ENCODE data around the gene DGKD. TPM values are rescaled to one million over a fixed set of nuclear protein-coding genes. Genes with fewer than 3 reads are reported as not detected.
A peak's percentile ranks its signal among the peaks of the same experiment; 100 is the strongest.

Gene DGKD
- total RNA-seq, 6 experiments from 2014 or later = 6.5 to 16.6 (median 14.2) TPM

DNA sequence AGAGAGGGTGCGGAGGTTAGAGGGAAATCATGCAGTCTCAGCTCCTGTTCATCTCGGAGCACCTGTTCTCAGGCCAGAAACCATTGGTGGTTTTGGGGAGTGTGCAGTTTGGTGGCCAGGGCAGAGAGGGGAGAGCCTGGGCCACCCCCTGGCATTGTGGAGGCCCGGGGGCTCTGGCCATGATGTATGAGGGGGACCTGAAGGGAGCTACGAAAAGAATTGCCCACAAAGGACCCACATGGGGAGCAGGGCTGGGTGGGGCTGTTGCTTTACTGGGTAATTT is 87.7 kb downstream of the DGKD start:
- H3K9me3 ChIP-seq = no peaks in the 10 kb centered on the region
- intact Hi-C loops (cut with DNase I) = no loop called here
- H3K4me1 ChIP-seq = no peaks in the 10 kb centered on the region
- peaks cover 0 to 36% (median 6%) of the 10 kb centered on the region in 4 donors for H3K36me3 ChIP-seq
- TF ChIP-seq CTCF (IDR thresholded peaks at IDR 0.05) (no peak), POLR2A (IDR thresholded peaks at IDR 0.05) (no peak)
- H3K27ac ChIP-seq = no peak overlapping the region
- H3K4me3 ChIP-seq = no peak overlapping the region
- H3K27me3 ChIP-seq = no peaks in the 10 kb centered on the region
- DNase-seq = peak in 1 of 3 donors; percentile 42
- ATAC-seq = no peak
- WGBS (ENCODE audit: insufficient coverage, low coverage, low lambda C conversion rate, missing lambda C conversion rate) = 71% methylated on average over 2 of the region's 4 CpGs

GRCh38 chr2:233443511-233444183 is 89.4 kb downstream of the DGKD start:
- ATAC-seq = peak; percentile 83 to 93 (median 90)
- no peak overlapping the region for H3K4me3 ChIP-seq
- TF ChIP-seq POLR2A (IDR thresholded peaks at IDR 0.05) (no peak), CTCF (IDR thresholded peaks at IDR 0.05) (peak; percentile 76 to 84 (median 80))
- no peaks in the 10 kb centered on the region for H3K4me1 ChIP-seq
- H3K9me3 ChIP-seq = no peaks in the 10 kb centered on the region
- intact Hi-C loops (cut with DNase I) = no loop called here
- WGBS (ENCODE audit: insufficient coverage, low coverage, low lambda C conversion rate, missing lambda C conversion rate) = 27% methylated on average over 8 of the region's 18 CpGs
- peaks cover 0 to 24% (median 5%) of the 10 kb centered on the region in 4 donors for H3K36me3 ChIP-seq
- DNase-seq = peak; percentile 79 to 80 (median 79)
- H3K27me3 ChIP-seq = no peaks in the 10 kb centered on the region
- H3K27ac ChIP-seq = no peak overlapping the region

GRCh38 chr2:233444501-233444900 is 90.2 kb downstream of the DGKD start:
- no peak overlapping the region for H3K4me3 ChIP-seq
- peak; percentile 18 to 44 (median 40) for DNase-seq
- no peak for TF ChIP-seq POLR2A (IDR thresholded peaks at IDR 0.05)
- H3K9me3 ChIP-seq = no peaks in the 10 kb centered on the region
- no peak overlapping the region for H3K27ac ChIP-seq
- no peaks in the 10 kb centered on the region for H3K4me1 ChIP-seq
- intact Hi-C loops (cut with DNase I) = no loop called here
- peaks cover 0 to 21% (median 5%) of the 10 kb centered on the region in 4 donors for H3K36me3 ChIP-seq
- no peaks in the 10 kb centered on the region for H3K27me3 ChIP-seq
- 89% methylated on average over 8 of the region's 11 CpGs for WGBS (ENCODE audit: insufficient coverage, low coverage, low lambda C conversion rate, missing lambda C conversion rate)
- ATAC-seq = no peak

DNA sequence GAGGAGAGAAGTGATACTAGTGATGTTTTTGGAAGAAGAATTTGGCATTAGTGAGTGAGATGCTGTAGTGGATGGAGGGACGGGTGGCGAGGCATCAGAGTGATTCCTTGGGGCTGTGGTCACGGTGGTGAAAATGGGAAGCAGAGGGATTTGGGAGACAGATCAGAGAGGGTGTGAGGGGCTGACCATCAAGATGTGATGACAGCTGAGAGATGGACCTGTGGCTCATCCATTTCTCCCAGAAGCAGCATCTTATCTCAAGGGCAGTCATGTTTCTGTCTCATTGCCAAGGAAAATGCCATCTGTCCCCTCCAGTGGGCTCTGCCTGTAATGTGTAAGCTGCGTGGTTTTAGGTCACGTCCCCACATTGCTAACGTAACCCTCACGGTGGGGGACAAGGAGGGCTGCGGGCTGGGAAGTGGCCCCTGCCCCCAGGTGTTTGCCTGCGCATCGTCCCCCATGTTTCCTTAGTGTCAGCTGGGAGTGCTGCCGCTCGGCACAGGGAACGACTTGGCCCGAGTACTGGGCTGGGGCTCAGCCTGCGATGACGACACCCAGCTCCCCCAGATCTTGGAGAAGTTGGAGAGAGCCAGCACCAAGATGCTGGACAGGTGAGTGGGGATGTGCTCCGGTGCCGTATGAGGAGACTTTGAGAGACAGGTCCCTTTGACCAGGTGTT is 91.0 kb downstream of the DGKD start:
- no peaks in the 10 kb centered on the region for H3K4me1 ChIP-seq
- 90% methylated on average over 6 of the region's 18 CpGs for WGBS (ENCODE audit: insufficient coverage, low coverage, low lambda C conversion rate, missing lambda C conversion rate)
- no peak overlapping the region for H3K4me3 ChIP-seq
- no peaks in the 10 kb centered on the region for H3K27me3 ChIP-seq
- ATAC-seq (no peak), DNase-seq (peak; percentile 8 to 32 (median 23))
- intact Hi-C loops (cut with DNase I) = no loop called here
- H3K9me3 ChIP-seq = no peaks in the 10 kb centered on the region
- no peak for TF ChIP-seq CTCF (IDR thresholded peaks at IDR 0.05)
- no peak for TF ChIP-seq POLR2A (IDR thresholded peaks at IDR 0.05)
- H3K27ac ChIP-seq = no peak overlapping the region
- peaks cover 0 to 23% (median 3%) of the 10 kb centered on the region in 4 donors for H3K36me3 ChIP-seq

- H3K36me3 ChIP-seq = peaks cover 0 to 23% (median 3%) of the 10 kb centered on the region in 4 donors
- H3K4me3 ChIP-seq = no peak overlapping the region
- H3K27ac ChIP-seq = no peak overlapping the region
- no peaks in the 10 kb centered on the region for H3K4me1 ChIP-seq
- H3K9me3 ChIP-seq = no peaks in the 10 kb centered on the region
- ATAC-seq = no peak
- 14% methylated on average over 1 of the region's 1 CpG for WGBS (ENCODE audit: insufficient coverage, low coverage, low lambda C conversion rate, missing lambda C conversion rate)
- no peaks in the 10 kb centered on the region for H3K27me3 ChIP-seq
- intact Hi-C loops (cut with DNase I) = no loop called here
- DNase-seq = peak in 1 of 3 donors; percentile 23
- TF ChIP-seq CTCF (IDR thresholded peaks at IDR 0.05) = no peak
- no peak for TF ChIP-seq POLR2A (IDR thresholded peaks at IDR 0.05)
Measured at GRCh38 chr2:233446121-233446520, 91.8 kb downstream of the DGKD start.
